BE2C (cell line): ENCODE measurements around the gene GALE.
"Not testable (repeated sequence)": the region's sequence is repeated elsewhere in the genome, so short reads cannot be mapped to it uniquely, and the experiment has no call there.

Experiments
- DNase-seq: peaks from one replicate; pipeline ENCODE4 v3.0.0-alpha.2; 2020
- H3K27me3 ChIP-seq: fragments of 250-450 bp; sonication (Bioruptor Pico); 2 replicates; pipeline ENCODE4 v1.5.1; 2020; ENCODE audit warnings: mild to moderate bottlenecking
- H3K36me3 ChIP-seq: fragments of 250-450 bp; sonication (Bioruptor Pico); 2 replicates; pipeline ENCODE4 v1.5.1; 2020; ENCODE audit warnings: mild to moderate bottlenecking
- H3K4me1 ChIP-seq: fragments of 250-450 bp; sonication (Bioruptor Pico); 2 replicates; pipeline ENCODE4 v1.5.1; 2020
- H3K4me3 ChIP-seq: 2 replicates; pipeline ENCODE4 v1.5.1; 2011; ENCODE audit warnings: low read depth, low read length
- H3K9me3 ChIP-seq: fragments of 250-450 bp; sonication (Bioruptor Pico); 2 replicates; pipeline ENCODE4 v1.5.1; 2020
- CTCF ChIP-seq: IDR thresholded peaks from 2 replicates; pipeline ENCODE4 v1.5.1; 2012; ENCODE audit warnings: mild to moderate bottlenecking, low read depth, low read length

The GALE gene

GRCh38 chr1:23803674-23804073 is 3.1 kb upstream of the GALE start:
- Histone ChIP-seq H3K9me3 (no peaks in the 10 kb centered on the region), H3K27me3 (no peaks in the 10 kb centered on the region), H3K4me3 (no peak overlapping the region), H3K36me3 (no peaks in the 10 kb centered on the region), H3K4me1 (no peaks in the 10 kb centered on the region)
- no peak for DNase-seq
- no peak for TF ChIP-seq CTCF

- not testable (repeated sequence) for H3K9me3 ChIP-seq, H3K4me3 ChIP-seq, H3K27me3 ChIP-seq, H3K4me1 ChIP-seq, H3K36me3 ChIP-seq, DNase-seq
These were observed 2.3 kb upstream of the GALE start for GRCh38 chr1:23802809-23803342.

- Histone ChIP-seq H3K4me1 (no peaks in the 10 kb centered on the region), H3K27me3 (no peaks in the 10 kb centered on the region), H3K4me3 (no peak overlapping the region), H3K9me3 (no peaks in the 10 kb centered on the region), H3K36me3 (no peaks in the 10 kb centered on the region)
- TF ChIP-seq CTCF, result no peak
- no peak for DNase-seq
These were observed 1.3 kb upstream of the GALE start for GRCh38 chr1:23801876-23802275.

- H3K27me3 ChIP-seq, result no peaks in the 10 kb centered on the region
- TF ChIP-seq CTCF, result no peak
- no peaks in the 10 kb centered on the region for H3K9me3 ChIP-seq
- H3K4me3 ChIP-seq, result peak overlapping the region; percentile 67
- no peaks in the 10 kb centered on the region for H3K36me3 ChIP-seq
- DNase-seq, result no peak
- H3K4me1 ChIP-seq, result no peaks in the 10 kb centered on the region
These were observed 789 bp upstream of the GALE start for GRCh38 chr1:23801338-23801748.

GRCh38 chr1:23799570-23800399 is 769 bp downstream of the GALE start:
- H3K4me3 ChIP-seq, result peak overlapping the region; percentile 67
- no peaks in the 10 kb centered on the region for H3K9me3 ChIP-seq
- H3K36me3 ChIP-seq, result no peaks in the 10 kb centered on the region
- H3K4me1 ChIP-seq, result no peaks in the 10 kb centered on the region
- no peak for DNase-seq
- TF ChIP-seq CTCF, result no peak
- H3K27me3 ChIP-seq, result no peaks in the 10 kb centered on the region

- Histone ChIP-seq H3K9me3 (no peaks in the 10 kb centered on the region), H3K4me1 (no peaks in the 10 kb centered on the region), H3K36me3 (no peaks in the 10 kb centered on the region), H3K27me3 (no peaks in the 10 kb centered on the region), H3K4me3 (no peak overlapping the region)
- no peak for DNase-seq
- TF ChIP-seq CTCF, result no peak
These were observed 1.3 kb downstream of the GALE start for GRCh38 chr1:23799255-23799569.
